ENCODE data around the gene PABPN1L. TPM values are rescaled to one million over a fixed set of nuclear protein-coding genes. Genes with fewer than 3 reads are reported as not detected.
"Not testable (repeated sequence)": the region's sequence is repeated elsewhere in the genome, so short reads cannot be mapped to it uniquely, and the experiment has no call there.

The PABPN1L gene
- polyA plus RNA-seq, 1 donor, result 0.12 TPM

DNA sequence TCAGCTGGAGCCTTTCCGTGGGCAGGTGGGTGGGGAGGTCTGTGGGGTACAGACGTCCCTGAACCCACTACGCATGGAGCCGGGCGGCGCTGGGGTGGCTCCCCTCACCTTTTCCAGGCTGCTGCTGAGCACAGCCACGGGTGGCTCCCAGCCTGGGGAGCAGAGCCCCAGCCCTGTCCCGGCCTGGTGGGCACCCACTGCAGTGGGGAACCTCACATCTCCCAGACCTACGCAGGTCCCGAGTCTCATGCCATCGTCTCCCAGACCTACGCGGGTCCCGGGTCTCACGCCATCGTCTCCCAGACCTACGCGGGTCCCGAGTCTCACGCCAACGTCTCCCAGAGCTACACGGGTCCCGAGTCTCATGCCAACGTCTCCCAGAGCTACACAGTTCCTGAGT is 37.7 kb downstream of the PABPN1L start:
- Histone ChIP-seq H3K9me3 (ENCODE audit: control insufficient read depth, low read depth, low read length) (no peaks in the 10 kb centered on the region), H3K27me3 (ENCODE audit: control insufficient read depth, insufficient read depth, low read length) (no peaks in the 10 kb centered on the region), H3K27ac (ENCODE audit: low read length) (no peak overlapping the region), H3K4me3 (ENCODE audit: low read length) (no peak overlapping the region), H3K36me3 (ENCODE audit: control insufficient read depth, insufficient read depth, low read length) (peaks cover 28% of the 10 kb centered on the region), H3K4me1 (ENCODE audit: control insufficient read depth, insufficient read depth, low read length) (no peaks in the 10 kb centered on the region)
- no CpG with 5 or more reads among the region's 24 CpGs for WGBS (ENCODE audit: insufficient coverage, low lambda C conversion rate)
- no peak for DNase-seq

DNA sequence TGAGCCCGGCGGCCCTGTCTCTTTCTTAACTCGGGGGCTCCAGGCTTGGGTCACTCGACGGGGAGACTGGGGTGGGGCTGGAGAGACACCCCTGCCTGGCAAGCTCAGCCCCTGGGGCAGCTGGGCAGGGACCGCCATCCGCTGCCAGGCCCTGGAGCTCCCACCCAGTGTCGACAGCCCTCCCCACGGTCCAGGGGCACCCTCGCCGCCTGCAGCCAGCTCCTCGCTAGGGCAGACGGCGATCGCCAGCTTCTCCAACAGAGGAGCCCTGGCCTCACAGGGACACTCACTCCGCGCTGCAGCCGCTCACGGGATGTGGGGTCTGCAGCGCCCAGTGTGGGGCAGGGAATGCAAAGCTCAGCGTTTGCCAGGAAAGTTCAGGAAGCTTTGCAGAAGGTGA is 38.7 kb downstream of the PABPN1L start:
- no CpG with 5 or more reads among the region's 21 CpGs for WGBS (ENCODE audit: insufficient coverage, low lambda C conversion rate)

DNA sequence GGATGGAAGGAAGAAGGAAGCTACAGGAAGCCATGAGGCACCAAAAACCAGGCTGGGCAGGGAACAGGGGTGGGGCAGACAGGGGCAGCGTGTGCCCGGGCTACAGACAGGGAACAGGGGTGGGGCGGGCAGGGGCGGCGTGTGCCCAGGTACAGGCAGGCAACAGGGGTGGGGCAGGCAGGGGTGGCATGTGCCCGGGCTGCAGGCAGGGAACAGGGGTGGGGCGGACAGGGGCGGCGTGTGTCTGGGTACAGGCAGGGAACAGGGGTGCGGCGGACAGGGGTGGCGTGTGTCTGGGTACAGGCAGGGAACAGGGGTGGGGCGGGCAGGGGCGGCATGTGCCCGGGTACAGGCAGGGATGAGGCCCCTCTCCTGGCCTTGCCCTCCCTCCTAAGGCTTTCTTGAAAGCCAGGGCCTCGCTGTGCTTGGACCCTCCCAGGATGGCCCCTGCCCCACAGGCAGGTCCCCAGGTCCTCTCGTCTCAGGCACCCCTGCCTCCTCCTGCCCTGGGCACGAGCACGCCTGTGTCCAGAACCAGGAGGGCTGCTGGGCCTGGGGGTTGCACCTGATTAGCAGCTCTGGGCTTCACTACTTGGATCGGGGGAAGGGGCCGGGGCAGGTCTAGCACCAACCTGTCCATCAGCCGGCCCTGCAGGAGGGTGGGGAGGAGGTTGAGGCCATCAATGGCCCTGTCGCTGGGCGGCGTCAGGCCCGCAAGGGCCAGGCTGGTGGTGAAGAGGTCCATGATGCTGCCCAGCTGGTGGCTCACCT is 40.2 kb downstream of the PABPN1L start:
- no peaks in the 10 kb centered on the region for H3K4me1 ChIP-seq (ENCODE audit: control insufficient read depth, insufficient read depth, low read length)
- no peak overlapping the region for H3K4me3 ChIP-seq (ENCODE audit: low read length)
- no peak overlapping the region for H3K27ac ChIP-seq (ENCODE audit: low read length)
- no peaks in the 10 kb centered on the region for H3K9me3 ChIP-seq (ENCODE audit: control insufficient read depth, low read depth, low read length)
- DNase-seq, result no peak
- H3K27me3 ChIP-seq (ENCODE audit: control insufficient read depth, insufficient read depth, low read length), result no peaks in the 10 kb centered on the region
- peaks cover 47% of the 10 kb centered on the region for H3K36me3 ChIP-seq (ENCODE audit: control insufficient read depth, insufficient read depth, low read length)
- WGBS (ENCODE audit: insufficient coverage, low lambda C conversion rate), result no CpG with 5 or more reads among the region's 26 CpGs

More for the DNA sequence above, 38.7 kb downstream of the PABPN1L start:
- Histone ChIP-seq H3K9me3 (ENCODE audit: control insufficient read depth, low read depth, low read length) (no peaks in the 10 kb centered on the region), H3K27ac (ENCODE audit: low read length) (no peak overlapping the region), H3K27me3 (ENCODE audit: control insufficient read depth, insufficient read depth, low read length) (no peaks in the 10 kb centered on the region), H3K4me1 (ENCODE audit: control insufficient read depth, insufficient read depth, low read length) (no peaks in the 10 kb centered on the region), H3K36me3 (ENCODE audit: control insufficient read depth, insufficient read depth, low read length) (peaks cover 34% of the 10 kb centered on the region), H3K4me3 (ENCODE audit: low read length) (no peak overlapping the region)
- no peak for DNase-seq

DNA sequence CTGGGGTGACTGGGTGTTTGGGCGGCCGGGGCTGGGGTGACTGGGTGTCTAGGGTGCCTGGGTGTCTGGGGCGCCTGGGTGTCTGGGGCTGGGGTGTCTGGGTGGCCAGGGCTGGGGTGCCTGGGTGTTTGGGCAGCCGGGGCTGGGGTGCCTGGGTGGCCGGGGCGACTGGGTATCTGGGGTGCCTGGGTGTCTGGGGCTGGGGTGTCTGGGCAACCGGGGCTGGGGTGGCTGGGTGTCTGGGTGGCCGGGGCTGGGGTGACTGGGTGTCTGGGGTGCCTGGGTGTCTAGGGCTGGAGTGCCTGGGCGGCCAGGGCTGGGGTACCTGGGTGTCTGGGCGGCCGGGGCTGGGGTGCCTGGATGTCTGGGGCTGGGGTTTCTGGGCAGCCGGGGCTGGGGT is 41.3 kb downstream of the PABPN1L start:
- Histone ChIP-seq H3K9me3 (ENCODE audit: control insufficient read depth, low read depth, low read length) (no peaks in the 10 kb centered on the region), H3K4me1 (ENCODE audit: control insufficient read depth, insufficient read depth, low read length) (no peaks in the 10 kb centered on the region), H3K27me3 (ENCODE audit: control insufficient read depth, insufficient read depth, low read length) (no peaks in the 10 kb centered on the region), H3K4me3 (ENCODE audit: low read length) (no peak overlapping the region), H3K36me3 (ENCODE audit: control insufficient read depth, insufficient read depth, low read length) (peaks cover 48% of the 10 kb centered on the region), H3K27ac (ENCODE audit: low read length) (no peak overlapping the region)
- no peak for DNase-seq
- no CpG with 5 or more reads among the region's 12 CpGs for WGBS (ENCODE audit: insufficient coverage, low lambda C conversion rate)

DNA sequence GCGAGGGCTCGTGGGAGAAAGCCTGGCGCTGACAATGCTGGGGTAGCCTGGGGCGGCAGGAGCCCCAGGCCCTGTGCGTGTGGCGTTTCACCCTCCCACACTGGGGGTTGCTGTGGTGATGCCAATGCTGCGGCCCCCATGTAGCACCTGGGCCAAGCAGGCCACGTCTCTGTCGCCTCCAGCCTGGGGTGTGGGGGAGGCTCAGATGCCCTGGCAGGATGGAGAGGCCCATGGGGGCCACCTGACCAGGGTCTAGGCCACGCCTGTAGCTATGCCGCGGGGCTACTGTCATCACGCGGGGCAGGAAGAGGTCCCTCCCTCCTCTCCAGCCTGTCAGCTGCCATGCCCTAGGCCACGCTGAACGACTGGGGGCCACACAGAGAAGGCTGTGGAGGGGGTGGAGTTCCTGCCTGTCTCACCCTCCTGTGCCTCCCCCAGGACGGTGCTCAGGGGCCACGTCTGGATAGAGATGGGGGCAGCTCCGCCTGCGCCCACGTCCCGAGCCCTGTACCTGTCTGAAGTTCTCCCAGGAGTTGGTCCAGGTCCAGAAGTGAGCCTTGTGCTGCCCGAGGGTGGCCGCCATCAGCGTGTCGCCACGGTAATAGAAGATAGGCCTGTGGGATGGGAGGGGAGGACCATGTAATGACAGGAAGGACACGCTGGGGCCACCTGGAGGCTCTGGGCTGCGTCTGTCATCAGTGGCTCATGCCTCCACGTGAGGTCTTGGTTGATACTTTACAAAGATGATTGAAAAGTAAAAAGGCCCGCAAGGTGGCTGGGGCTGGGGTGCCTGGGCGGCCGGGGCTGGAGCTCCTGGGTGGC is 42.0 kb downstream of the PABPN1L start:
- WGBS (ENCODE audit: insufficient coverage, low lambda C conversion rate), result no CpG with 5 or more reads among the region's 33 CpGs
- Histone ChIP-seq H3K27ac (ENCODE audit: low read length) (no peak overlapping the region), H3K27me3 (ENCODE audit: control insufficient read depth, insufficient read depth, low read length) (no peaks in the 10 kb centered on the region), H3K36me3 (ENCODE audit: control insufficient read depth, insufficient read depth, low read length) (peaks cover 46% of the 10 kb centered on the region), H3K4me1 (ENCODE audit: control insufficient read depth, insufficient read depth, low read length) (no peaks in the 10 kb centered on the region), H3K9me3 (ENCODE audit: control insufficient read depth, low read depth, low read length) (no peaks in the 10 kb centered on the region), H3K4me3 (ENCODE audit: low read length) (no peak overlapping the region)
- DNase-seq, result no peak

DNA sequence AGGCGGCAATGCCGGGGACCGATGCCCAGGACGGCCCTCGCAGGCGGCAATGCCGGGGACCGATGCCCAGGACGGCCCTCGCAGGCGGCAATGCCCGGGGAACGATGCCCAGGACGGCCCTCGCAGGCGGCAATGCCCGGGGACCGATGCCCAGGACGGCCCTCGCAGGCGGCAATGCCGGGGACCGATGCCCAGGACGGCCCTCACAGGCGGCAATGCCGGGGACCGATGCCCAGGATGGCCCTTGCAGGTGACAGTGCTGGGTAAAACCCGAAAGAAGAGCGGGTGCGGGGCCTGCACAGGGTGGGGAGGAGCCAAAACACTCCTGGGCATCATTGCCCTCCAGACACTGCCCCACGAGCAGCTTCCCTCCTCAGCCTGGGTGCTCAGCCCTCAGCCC is 42.8 kb downstream of the PABPN1L start:
- WGBS (ENCODE audit: insufficient coverage, low lambda C conversion rate), result no CpG with 5 or more reads among the region's 31 CpGs
- not testable (repeated sequence) for H3K4me1 ChIP-seq (ENCODE audit: control insufficient read depth, insufficient read depth, low read length); H3K4me3 ChIP-seq (ENCODE audit: low read length); H3K9me3 ChIP-seq (ENCODE audit: control insufficient read depth, low read depth, low read length); H3K27ac ChIP-seq (ENCODE audit: low read length); H3K27me3 ChIP-seq (ENCODE audit: control insufficient read depth, insufficient read depth, low read length); DNase-seq
- peaks cover 46% of the 10 kb centered on the region for H3K36me3 ChIP-seq (ENCODE audit: control insufficient read depth, insufficient read depth, low read length)

DNA sequence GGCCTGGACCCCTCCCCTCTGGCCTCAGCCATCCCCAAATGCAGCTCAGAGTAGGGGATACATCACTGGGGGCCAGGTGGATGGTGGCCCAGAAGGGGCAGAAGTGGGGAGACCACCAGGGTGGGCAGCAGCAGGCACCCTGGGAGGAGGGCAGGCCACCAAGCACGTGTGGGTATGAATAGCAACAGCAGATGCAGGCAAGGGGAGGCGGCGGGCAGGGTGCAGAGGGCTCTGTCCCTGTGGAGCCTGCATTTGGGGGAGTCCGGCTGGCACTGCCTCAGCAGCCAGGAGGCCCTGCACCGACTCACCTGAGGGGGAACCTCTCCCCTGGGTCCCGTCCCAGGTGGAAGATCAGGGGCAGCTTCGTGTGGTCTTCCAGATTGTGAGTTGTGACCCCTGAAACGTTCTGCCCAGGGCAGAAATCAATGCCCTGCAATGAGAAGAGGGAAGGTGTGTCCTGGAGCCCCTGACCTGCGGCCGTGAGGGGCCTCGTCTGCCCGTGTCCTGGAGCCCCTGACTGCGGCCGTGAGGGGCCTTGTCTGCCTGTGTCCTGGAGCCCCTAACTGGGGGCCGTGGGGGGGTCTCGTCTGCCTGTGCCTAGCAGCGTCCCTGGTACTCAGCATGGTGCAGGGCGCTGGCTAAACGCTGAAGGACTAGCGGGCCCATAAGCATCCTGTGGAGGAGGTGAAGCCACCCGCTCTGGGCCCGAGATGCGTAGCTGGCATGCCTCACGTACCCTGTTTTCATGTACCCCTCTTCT is 44.0 kb downstream of the PABPN1L start:
- no CpG with 5 or more reads among the region's 24 CpGs for WGBS (ENCODE audit: insufficient coverage, low lambda C conversion rate)
- no peak for DNase-seq
- Histone ChIP-seq H3K4me3 (ENCODE audit: low read length) (no peak overlapping the region), H3K27me3 (ENCODE audit: control insufficient read depth, insufficient read depth, low read length) (no peaks in the 10 kb centered on the region), H3K27ac (ENCODE audit: low read length) (no peak overlapping the region), H3K9me3 (ENCODE audit: control insufficient read depth, low read depth, low read length) (no peaks in the 10 kb centered on the region), H3K36me3 (ENCODE audit: control insufficient read depth, insufficient read depth, low read length) (peaks cover 36% of the 10 kb centered on the region), H3K4me1 (ENCODE audit: control insufficient read depth, insufficient read depth, low read length) (no peaks in the 10 kb centered on the region)

DNA sequence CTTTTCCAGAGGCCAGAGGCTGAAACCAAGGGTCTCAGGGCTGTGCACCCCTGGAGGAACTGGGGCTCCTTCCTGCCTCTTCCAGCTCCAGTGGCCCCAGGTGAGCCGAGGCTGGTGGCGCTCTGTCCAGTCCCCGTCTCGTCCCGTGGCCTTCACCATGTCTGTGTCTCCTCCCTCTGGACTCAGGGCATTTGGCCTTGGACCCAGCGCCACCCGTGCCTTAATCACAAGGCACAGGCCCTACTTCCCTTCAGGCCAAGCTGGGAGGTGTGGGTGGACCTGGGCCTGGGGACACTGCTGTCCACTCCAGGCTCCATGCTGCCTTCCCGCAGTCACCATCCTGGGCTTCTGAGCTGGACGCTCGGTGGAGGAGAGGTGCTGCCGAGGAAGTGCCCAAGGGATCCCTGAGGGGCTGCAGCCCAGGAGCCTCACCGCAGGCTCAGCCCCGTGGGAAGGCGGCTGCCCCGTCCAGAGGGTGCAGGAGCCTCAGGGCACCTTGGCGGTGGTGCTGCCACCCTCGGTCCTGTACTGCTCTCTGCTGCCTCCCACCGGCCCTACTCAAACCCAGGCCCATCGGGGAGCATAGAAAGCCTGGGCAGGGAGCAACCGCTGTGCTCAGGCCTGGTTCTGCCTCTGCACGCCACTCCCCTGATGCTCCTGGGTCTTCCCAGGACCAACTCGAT is 45.2 kb downstream of the PABPN1L start:
- DNase-seq, result no peak
- Histone ChIP-seq H3K9me3 (ENCODE audit: control insufficient read depth, low read depth, low read length) (no peaks in the 10 kb centered on the region), H3K4me3 (ENCODE audit: low read length) (no peak overlapping the region), H3K4me1 (ENCODE audit: control insufficient read depth, insufficient read depth, low read length) (no peaks in the 10 kb centered on the region), H3K27me3 (ENCODE audit: control insufficient read depth, insufficient read depth, low read length) (no peaks in the 10 kb centered on the region), H3K27ac (ENCODE audit: low read length) (no peak overlapping the region), H3K36me3 (ENCODE audit: control insufficient read depth, insufficient read depth, low read length) (peaks cover 32% of the 10 kb centered on the region)
- WGBS (ENCODE audit: insufficient coverage, low lambda C conversion rate), result no CpG with 5 or more reads among the region's 22 CpGs

DNA sequence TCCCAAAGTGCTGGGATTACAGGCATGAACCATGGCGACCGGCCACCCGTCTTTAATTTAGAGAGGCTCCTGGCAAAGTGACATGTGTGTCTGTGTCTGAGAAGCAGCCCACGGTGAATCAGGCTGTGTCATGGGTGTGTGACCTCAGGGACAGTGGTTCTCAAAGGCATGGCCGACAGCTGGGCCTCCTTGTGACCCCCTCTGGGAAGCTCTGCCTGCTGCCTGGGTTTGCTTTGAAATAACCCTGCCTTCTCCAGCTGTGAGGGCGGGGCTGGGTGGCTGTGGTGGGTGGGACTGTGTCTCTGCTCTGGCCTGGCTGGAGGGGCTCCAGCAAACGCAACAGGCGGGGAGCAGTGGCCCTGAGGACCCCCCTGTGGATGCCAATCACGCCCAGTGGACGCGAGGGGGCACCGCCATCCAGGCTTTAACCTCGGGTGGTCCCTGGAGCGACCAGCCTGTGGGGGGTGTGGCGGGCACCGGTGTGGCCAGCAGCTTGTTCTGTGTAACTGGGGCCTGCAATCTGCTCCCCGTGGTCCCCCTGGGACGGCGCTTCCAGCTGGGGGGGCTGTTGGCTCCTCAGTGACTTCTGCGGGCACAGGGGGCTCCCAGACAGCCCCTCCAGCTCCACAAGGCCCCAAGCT is 46.0 kb downstream of the PABPN1L start:
- DNase-seq, result no peak
- WGBS (ENCODE audit: insufficient coverage, low lambda C conversion rate), result no CpG with 5 or more reads among the region's 20 CpGs
- no peak overlapping the region for H3K4me3 ChIP-seq (ENCODE audit: low read length)
- H3K36me3 ChIP-seq (ENCODE audit: control insufficient read depth, insufficient read depth, low read length), result peaks cover 28% of the 10 kb centered on the region
- H3K4me1 ChIP-seq (ENCODE audit: control insufficient read depth, insufficient read depth, low read length), result peaks cover 2% of the 10 kb centered on the region
- H3K9me3 ChIP-seq (ENCODE audit: control insufficient read depth, low read depth, low read length), result no peaks in the 10 kb centered on the region
- no peak overlapping the region for H3K27ac ChIP-seq (ENCODE audit: low read length)
- no peaks in the 10 kb centered on the region for H3K27me3 ChIP-seq (ENCODE audit: control insufficient read depth, insufficient read depth, low read length)

Data from large intestine (tissue), 3 donors.